ENCODE data around the gene P2RX5.

DNA sequence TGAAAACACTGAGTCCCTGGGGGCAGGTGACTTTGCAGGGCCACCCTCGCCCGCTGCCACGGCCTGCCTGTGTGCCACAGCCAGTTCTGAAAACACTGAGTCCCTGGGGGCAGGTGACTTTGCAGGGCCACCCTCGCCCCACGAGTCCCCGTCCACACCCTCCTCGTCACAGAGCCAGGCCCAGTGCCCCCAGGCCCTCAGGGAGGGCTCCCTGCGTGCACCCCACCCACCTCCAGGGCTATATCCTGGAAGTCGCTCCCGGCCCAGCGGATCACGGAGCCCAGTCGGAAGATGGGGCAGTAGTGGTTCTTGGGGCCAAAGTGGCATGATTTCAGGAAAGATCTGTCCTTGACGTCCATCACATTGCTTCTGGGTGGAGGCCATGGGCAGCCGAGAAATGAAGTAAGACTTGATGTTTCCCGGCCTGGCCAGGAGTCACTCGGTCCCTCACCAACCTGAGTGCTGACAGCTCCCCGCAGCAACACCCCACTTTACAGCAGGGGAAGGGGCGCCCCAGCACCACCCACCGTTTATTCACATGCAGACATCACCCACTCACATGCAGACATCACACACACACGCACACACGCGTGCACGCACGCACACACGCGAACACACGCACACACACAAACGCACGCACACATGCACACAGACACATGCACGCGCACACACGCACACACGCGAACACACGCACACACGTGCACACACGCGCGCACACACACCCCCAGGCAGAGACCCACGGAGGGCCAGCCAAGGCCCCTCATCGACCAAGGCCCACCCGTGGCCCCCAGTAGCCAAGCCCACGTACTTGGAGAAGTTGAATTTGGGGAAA lies 6.5 kb downstream of the P2RX5 start:
- TF ChIP-seq POLR2AphosphoS5 (IDR thresholded peaks at IDR 0.05; ENCODE audit: low read depth, low read length): no peak
- TF ChIP-seq TAF1 (IDR thresholded peaks at IDR 0.05; ENCODE audit: borderline replicate concordance, insufficient read depth, low read length): no peak
- TF ChIP-seq, protein P1, sequence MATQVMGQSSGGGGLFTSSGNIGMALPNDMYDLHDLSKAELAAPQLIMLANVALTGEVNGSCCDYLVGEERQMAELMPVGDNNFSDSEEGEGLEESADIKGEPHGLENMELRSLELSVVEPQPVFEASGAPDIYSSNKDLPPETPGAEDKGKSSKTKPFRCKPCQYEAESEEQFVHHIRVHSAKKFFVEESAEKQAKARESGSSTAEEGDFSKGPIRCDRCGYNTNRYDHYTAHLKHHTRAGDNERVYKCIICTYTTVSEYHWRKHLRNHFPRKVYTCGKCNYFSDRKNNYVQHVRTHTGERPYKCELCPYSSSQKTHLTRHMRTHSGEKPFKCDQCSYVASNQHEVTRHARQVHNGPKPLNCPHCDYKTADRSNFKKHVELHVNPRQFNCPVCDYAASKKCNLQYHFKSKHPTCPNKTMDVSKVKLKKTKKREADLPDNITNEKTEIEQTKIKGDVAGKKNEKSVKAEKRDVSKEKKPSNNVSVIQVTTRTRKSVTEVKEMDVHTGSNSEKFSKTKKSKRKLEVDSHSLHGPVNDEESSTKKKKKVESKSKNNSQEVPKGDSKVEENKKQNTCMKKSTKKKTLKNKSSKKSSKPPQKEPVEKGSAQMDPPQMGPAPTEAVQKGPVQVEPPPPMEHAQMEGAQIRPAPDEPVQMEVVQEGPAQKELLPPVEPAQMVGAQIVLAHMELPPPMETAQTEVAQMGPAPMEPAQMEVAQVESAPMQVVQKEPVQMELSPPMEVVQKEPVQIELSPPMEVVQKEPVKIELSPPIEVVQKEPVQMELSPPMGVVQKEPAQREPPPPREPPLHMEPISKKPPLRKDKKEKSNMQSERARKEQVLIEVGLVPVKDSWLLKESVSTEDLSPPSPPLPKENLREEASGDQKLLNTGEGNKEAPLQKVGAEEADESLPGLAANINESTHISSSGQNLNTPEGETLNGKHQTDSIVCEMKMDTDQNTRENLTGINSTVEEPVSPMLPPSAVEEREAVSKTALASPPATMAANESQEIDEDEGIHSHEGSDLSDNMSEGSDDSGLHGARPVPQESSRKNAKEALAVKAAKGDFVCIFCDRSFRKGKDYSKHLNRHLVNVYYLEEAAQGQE (IDR thresholded peaks at IDR 0.05; ENCODE audit: insufficient read depth in 1 of 2, low read depth in 2 of 2, low read length in 2 of 2): no peak
